IMR-90 (cell line): Measurements from ENCODE around the gene SNX3. TPM values are rescaled to one million over a fixed set of nuclear protein-coding genes. Genes with fewer than 3 reads are reported as not detected.

Source experiments
- ATAC-seq: fragments of 200-7000 bp; cut with Tn5 transposase; 2 replicates; pipeline ENCODE4 v1.9.1; 2020; ENCODE audit warnings: low read depth, mild to moderate bottlenecking, moderate library complexity
- BruUV-seq: library from RNA; stranded (reverse); fragments of 400-500 nt; replicated peaks from 2 replicates; lab custom pipeline; 2021; lab: Mats Ljungman, UMichigan
- CTCF ChIA-PET: fragments of 300-600 bp; formaldehyde crosslinking; extraction: SDS; loops from one replicate; lab custom pipeline; 2021; ENCODE audit warnings: antibody characterized with exemption; lab: Yijun Ruan, JAX
- POLR2A ChIA-PET: fragments of 300-600 bp; sonication (Branson Sonifier 250); formaldehyde crosslinking; loops from one replicate; lab custom pipeline; 2022; ENCODE audit warnings: antibody characterized with exemption; ENCODE audit not compliant: unreplicated experiment; lab: Charles Lee
- DNase-seq: peaks from one replicate; pipeline ENCODE4 v3.0.0; 2013
- H2AFZ ChIP-seq: replicated peaks from 2 replicates; pipeline ENCODE3; 2013; ENCODE audit warnings: low read length, mild to moderate bottlenecking; ENCODE audit not compliant: poor library complexity
- H2AK5ac ChIP-seq: 2 replicates; pipeline ENCODE4 v1.6.1; 2013; ENCODE audit warnings: low read depth, low read length, inconsistent platforms
- H2AK9ac ChIP-seq: replicated peaks from 2 replicates; pipeline ENCODE3; 2013; ENCODE audit warnings: mild to moderate bottlenecking, low read depth, low read length, moderate library complexity; ENCODE audit not compliant: poor library complexity
- H2BK120ac ChIP-seq: 2 replicates; pipeline ENCODE4 v1.6.1; 2013; ENCODE audit warnings: low read depth, low read length, inconsistent platforms
- H2BK15ac ChIP-seq: 3 replicates; pipeline ENCODE4 v1.6.1; 2013; ENCODE audit warnings: low read depth, low read length, inconsistent platforms
- H2BK20ac ChIP-seq: 2 replicates; pipeline ENCODE4 v1.6.1; 2013; ENCODE audit warnings: low read depth, mild to moderate bottlenecking, inconsistent platforms, low read length, moderate library complexity
- H2BK5ac ChIP-seq: 2 replicates; pipeline ENCODE4 v1.6.1; 2013; ENCODE audit warnings: mild to moderate bottlenecking, low read depth, low read length, inconsistent platforms; ENCODE audit not compliant: poor library complexity, severe bottlenecking
- H3K14ac ChIP-seq: replicated peaks from 2 replicates; pipeline ENCODE4 v1.6.1; 2013; ENCODE audit warnings: low read depth, low read length, inconsistent platforms
- H3K18ac ChIP-seq: 2 replicates; pipeline ENCODE4 v1.6.1; 2013; ENCODE audit warnings: low read depth, low read length, control low read depth
- H3K23ac ChIP-seq: 2 replicates; pipeline ENCODE4 v1.6.1; 2013; ENCODE audit warnings: low read depth, low read length, inconsistent platforms
- H3K27ac ChIP-seq: 2 replicates; pipeline ENCODE4 v1.5.1; 2013; ENCODE audit warnings: mild to moderate bottlenecking, control low read depth, low read length; ENCODE audit not compliant: insufficient read depth
- H3K27me3 ChIP-seq: 2 replicates; pipeline ENCODE4 v1.6.1; 2013; ENCODE audit warnings: low read length; ENCODE audit not compliant: control insufficient read depth, insufficient read depth
- H3K36me3 ChIP-seq: 2 replicates; pipeline ENCODE4 v1.6.1; 2013; ENCODE audit warnings: low read length, mixed read lengths; ENCODE audit not compliant: control insufficient read depth, insufficient read depth
- H3K4ac ChIP-seq: 2 replicates; pipeline ENCODE4 v1.6.1; 2013; ENCODE audit warnings: low read depth, low read length, inconsistent platforms
- H3K4me1 ChIP-seq: 2 replicates; pipeline ENCODE4 v1.6.1; 2013; ENCODE audit warnings: low read length, mixed read lengths; ENCODE audit not compliant: control insufficient read depth, insufficient read depth
- H3K4me2 ChIP-seq: 2 replicates; pipeline ENCODE4 v1.6.1; 2013; ENCODE audit warnings: low read depth, mild to moderate bottlenecking, control low read depth, low read length, moderate library complexity
- H3K4me3 ChIP-seq: 2 replicates; pipeline ENCODE4 v1.5.1; 2013; ENCODE audit warnings: low read depth, mild to moderate bottlenecking, control low read depth, low read length, moderate library complexity; ENCODE audit not compliant: insufficient read depth
- H3K56ac ChIP-seq: 2 replicates; pipeline ENCODE4 v1.6.1; 2013; ENCODE audit warnings: low read length, inconsistent platforms; ENCODE audit not compliant: insufficient read depth; ENCODE audit errors: extremely low read depth
- H3K79me1 ChIP-seq, 2 experiments: 2 replicates each; pipeline ENCODE4 v1.6.1; 2013; ENCODE audit warnings: low read length in 2 of 2, inconsistent platforms in 1 of 2, low read depth in 1 of 2
- H3K9ac ChIP-seq: 2 replicates; pipeline ENCODE4 v1.6.1; 2013; ENCODE audit warnings: low read depth, low read length, control low read depth
- H3K9me1 ChIP-seq: 2 replicates; pipeline ENCODE4 v1.6.1; 2013; ENCODE audit warnings: low read length, inconsistent platforms; ENCODE audit not compliant: insufficient read depth
- H3K9me3 ChIP-seq: 2 replicates; pipeline ENCODE4 v1.6.1; 2013; ENCODE audit warnings: low read length; ENCODE audit not compliant: control insufficient read depth, insufficient read depth
- H4K20me1 ChIP-seq: 2 replicates; pipeline ENCODE4 v1.6.1; 2013; ENCODE audit warnings: low read length, inconsistent platforms; ENCODE audit not compliant: insufficient read depth
- H4K5ac ChIP-seq: 2 replicates; pipeline ENCODE4 v1.6.1; 2013; ENCODE audit warnings: mild to moderate bottlenecking, low read depth, low read length, control low read depth
- H4K8ac ChIP-seq, 2 experiments: 2 replicates each; pipeline ENCODE4 v1.6.1; 2013; ENCODE audit warnings: low read depth in 2 of 2, low read length in 2 of 2, control low read depth in 1 of 2, inconsistent platforms in 1 of 2
- H4K91ac ChIP-seq: 2 replicates; pipeline ENCODE4 v1.6.1; 2013; ENCODE audit warnings: low read depth, low read length, inconsistent platforms; ENCODE audit not compliant: insufficient read depth
- BHLHE40 ChIP-seq: fragments of 150-350 bp; IDR thresholded peaks from 2 replicates; pipeline ENCODE4 v1.6.1; 2016; ENCODE audit warnings: mild to moderate bottlenecking, low read depth, low read length
- CHD1 ChIP-seq: IDR thresholded peaks from 2 replicates; pipeline ENCODE4 v1.6.1; 2012; ENCODE audit warnings: low read depth, low read length, improper control_type of control experiment
- ELK1 ChIP-seq: fragments of 150-350 bp; IDR thresholded peaks from 2 replicates; pipeline ENCODE4 v1.6.1; 2016; ENCODE audit warnings: low read depth, mild to moderate bottlenecking, low read length, moderate library complexity, borderline replicate concordance
- FOS ChIP-seq: fragments of 150-350 bp; IDR thresholded peaks from 2 replicates; pipeline ENCODE4 v1.6.1; 2016; ENCODE audit warnings: low read depth, low read length
- MAFK ChIP-seq: IDR thresholded peaks from 2 replicates; pipeline ENCODE4 v1.6.1; 2012; ENCODE audit warnings: low read depth, low read length, improper control_type of control experiment
- MAZ ChIP-seq: IDR thresholded peaks from 2 replicates; pipeline ENCODE4 v1.6.1; 2012; ENCODE audit warnings: low read depth, mild to moderate bottlenecking, low read length, improper control_type of control experiment, moderate library complexity, borderline replicate concordance
- RAD21 ChIP-seq: IDR thresholded peaks from 2 replicates; pipeline ENCODE4 v1.6.1; 2012; ENCODE audit warnings: low read length, improper control_type of control experiment
- RCOR1 ChIP-seq: IDR thresholded peaks from 2 replicates; pipeline ENCODE4 v1.6.1; 2012; ENCODE audit warnings: mild to moderate bottlenecking, low read length, improper control_type of control experiment; ENCODE audit not compliant: insufficient replicate concordance
- RFX5 ChIP-seq: IDR thresholded peaks from 2 replicates; pipeline ENCODE4 v1.8.0; 2012; ENCODE audit warnings: low read depth, mild to moderate bottlenecking, low read length, moderate library complexity
- SMC3 ChIP-seq: fragments of 150-350 bp; IDR thresholded peaks from 2 replicates; pipeline ENCODE4 v1.6.1; 2016; ENCODE audit warnings: low read depth, mild to moderate bottlenecking, antibody characterized with exemption, low read length, moderate library complexity
- WGBS, 2 experiments: methylation state at CpG; one replicate each; pipeline versions ENCODE4 v1.1.5 to v1.1.7; 2013; ENCODE audit warnings: missing lambda C conversion rate in 2 of 2; ENCODE audit not compliant: insufficient read length in 1 of 2; ENCODE audit errors: extremely low coverage in 2 of 2; 5-methylcytosine and 5-hydroxymethylcytosine counted together
- dilution Hi-C: fragments of 300-500 bp; cut with HindIII; formaldehyde crosslinking; loops from one replicate; pipeline ENCODE4 v1.14.3; 2018; ENCODE audit warnings: low sequenced_read_pairs; ENCODE audit not compliant: unreplicated experiment
- in situ Hi-C: fragments of 300-500 bp; cut with MboI; formaldehyde crosslinking; loops from 3 replicates; pipeline ENCODE4 v1.14.3; 2019; ENCODE audit warnings: low sequenced_read_pairs, inconsistent platforms, mixed read lengths
- intact Hi-C: fragments of 100-400 bp; cut with micrococcal nuclease; formaldehyde crosslinking; loops from 2 replicates; pipeline ENCODE4 v1.10.0; 2022
- polyA plus RNA-seq, 3 experiments: library from polyadenylated mRNA; depleted of rRNA; stranded (reverse); fragments of >200 nt; gene quantifications; 2 replicates each; pipeline ENCODE4 v1.2.3, GENCODE V29; 2012; ENCODE audit warnings: low replicate concordance in 1 of 3
- total RNA-seq: library from RNA; depleted of rRNA; stranded (reverse); fragments of >200 nt; gene quantifications from 2 replicates; pipeline ENCODE4 v1.2.3, GENCODE V29; 2012
- TF ChIP-seq, protein P1 (sequence below): conservative IDR thresholded peaks from 2 replicates; pipeline ENCODE4 v1.5.1; 2012; ENCODE audit warnings: mild to moderate bottlenecking, low read depth, low read length, improper control_type of control experiment

The SNX3 gene
- total and polyA plus RNA-seq, 2 of the 4 experiments (the other 2 are of a cell fraction) = 105 to 159 TPM

DNA sequence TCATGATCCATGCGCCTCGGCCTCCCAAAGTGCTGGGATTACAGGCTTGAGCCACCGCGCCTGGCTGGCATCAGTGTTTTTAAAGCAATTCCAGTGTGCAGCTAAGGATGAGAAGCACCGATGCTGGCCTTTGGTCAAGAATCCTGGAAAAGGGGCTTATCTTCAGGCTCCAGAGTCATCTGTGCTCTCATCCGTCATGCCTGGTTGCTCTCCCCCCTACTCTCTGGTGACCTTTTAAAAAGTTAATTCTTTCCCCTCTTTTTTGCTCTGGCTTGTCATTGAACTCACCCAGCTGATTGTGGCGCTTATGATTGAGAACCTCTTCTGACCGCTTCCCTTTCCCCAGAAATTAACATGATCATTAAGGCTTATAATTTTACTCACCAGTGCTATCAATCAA, 66.3 kb downstream of the SNX3 start:
- Histone ChIP-seq H2BK120ac (no peak overlapping the region), H3K27ac (no peak overlapping the region), H2BK20ac (no peak overlapping the region), H3K27me3 (peaks cover 9% of the 10 kb centered on the region; the same call in 1 of the 2 replicates), H3K36me3 (no peaks in the 10 kb centered on the region), H4K20me1 (no peaks in the 10 kb centered on the region), H3K4me1 (no peaks in the 10 kb centered on the region), H2AK9ac (no peak overlapping the region), H3K56ac (no peak overlapping the region), H4K5ac (no peak overlapping the region), H3K14ac (no peak overlapping the region), H3K4ac (no peak overlapping the region), H3K18ac (no peak overlapping the region), H2BK5ac (no peak overlapping the region), H2BK15ac (no peak overlapping the region), H4K8ac (no peak overlapping the region), H3K23ac (no peak overlapping the region), H3K9ac (no peak overlapping the region), H4K91ac (no peak overlapping the region), H3K4me2 (no peak overlapping the region), H3K9me3 (no peaks in the 10 kb centered on the region), H2AK5ac (no peak overlapping the region), H2AFZ (no peak overlapping the region), H3K9me1 (no peaks in the 10 kb centered on the region), H3K4me3 (no peak overlapping the region), H3K79me1 (no peaks in the 10 kb centered on the region)
- dilution Hi-C loops = no loop called here
- TF ChIP-seq ELK1 (no peak), SMC3 (no peak), CHD1 (no peak), MAZ (no peak), FOS (no peak), BHLHE40 (no peak), RFX5 (no peak), RCOR1 (no peak), RAD21 (no peak), MAFK (no peak)
- TF ChIP-seq, protein P1, sequence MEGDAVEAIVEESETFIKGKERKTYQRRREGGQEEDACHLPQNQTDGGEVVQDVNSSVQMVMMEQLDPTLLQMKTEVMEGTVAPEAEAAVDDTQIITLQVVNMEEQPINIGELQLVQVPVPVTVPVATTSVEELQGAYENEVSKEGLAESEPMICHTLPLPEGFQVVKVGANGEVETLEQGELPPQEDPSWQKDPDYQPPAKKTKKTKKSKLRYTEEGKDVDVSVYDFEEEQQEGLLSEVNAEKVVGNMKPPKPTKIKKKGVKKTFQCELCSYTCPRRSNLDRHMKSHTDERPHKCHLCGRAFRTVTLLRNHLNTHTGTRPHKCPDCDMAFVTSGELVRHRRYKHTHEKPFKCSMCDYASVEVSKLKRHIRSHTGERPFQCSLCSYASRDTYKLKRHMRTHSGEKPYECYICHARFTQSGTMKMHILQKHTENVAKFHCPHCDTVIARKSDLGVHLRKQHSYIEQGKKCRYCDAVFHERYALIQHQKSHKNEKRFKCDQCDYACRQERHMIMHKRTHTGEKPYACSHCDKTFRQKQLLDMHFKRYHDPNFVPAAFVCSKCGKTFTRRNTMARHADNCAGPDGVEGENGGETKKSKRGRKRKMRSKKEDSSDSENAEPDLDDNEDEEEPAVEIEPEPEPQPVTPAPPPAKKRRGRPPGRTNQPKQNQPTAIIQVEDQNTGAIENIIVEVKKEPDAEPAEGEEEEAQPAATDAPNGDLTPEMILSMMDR = no peak
- ATAC-seq = no peak
- DNase-seq = no peak
- BruUV-seq = no TSS peak
- intact Hi-C loops = no loop called here
- 31% methylated on average over 2 of the region's 8 CpGs; no CpG with 5 or more reads in 1 of the 2 experiments for WGBS, 2 experiments
- in situ Hi-C loops = no loop called here
- ChIA-PET CTCF (no interaction called here), POLR2A (no interaction called here)
